Right lobe of liver (tissue), 6 donors: Measurements from ENCODE around the gene CCL28. TPM values are rescaled to one million over a fixed set of nuclear protein-coding genes. Genes with fewer than 3 reads are reported as not detected.
"Not testable (repeated sequence)": the region's sequence is repeated elsewhere in the genome, so short reads cannot be mapped to it uniquely, and the experiment has no call there.

Experiments
- ATAC-seq, 4 donors: fragments of 200-7000 bp; cut with Tn5 transposase; one replicate each; pipeline ENCODE4 v1.9.1; 2020; ENCODE audit warnings: mild to moderate bottlenecking in 4 of 4, moderate library complexity in 4 of 4
- DNase-seq, 3 donors: peaks; one replicate each; pipeline ENCODE4 v3.0.0-alpha.2; 2020
- H3K27ac ChIP-seq, 3 donors: fragments of 200-600 bp; one replicate each; pipeline ENCODE4 v1.8.0; 2022
- H3K27me3 ChIP-seq, 2 donors: fragments of 200-600 bp; one replicate each; pipeline ENCODE4 v1.8.0; 2022
- H3K36me3 ChIP-seq, 4 donors: fragments of 200-600 bp; sonication (generic) in 1 of 4; one replicate each; pipeline versions ENCODE4 v1.5.1 to v1.8.0; 2017 to 2022; ENCODE audit warnings: control low read depth in 1 of 4
- H3K4me1 ChIP-seq, 4 donors: fragments of 200-600 bp; sonication (generic) in 1 of 4; one replicate each; pipeline versions ENCODE4 v1.5.1 to v1.8.0; 2017 to 2022; ENCODE audit warnings: control low read depth in 1 of 4
- H3K4me3 ChIP-seq, 3 donors: fragments of 200-600 bp; one replicate each; pipeline ENCODE4 v1.8.0; 2022
- H3K9me3 ChIP-seq, 4 donors: fragments of 200-600 bp; sonication (generic) in 1 of 4; one replicate each; pipeline versions ENCODE4 v1.5.1 to v1.8.0; 2017 to 2022; ENCODE audit warnings: control low read depth in 1 of 4
- CTCF ChIP-seq, 4 donors: fragments of 200-600 bp in 3 of 4; fragments of 450-650 bp in 1 of 4; IDR thresholded peaks; one replicate each; pipeline versions ENCODE4 v1.5.1 to v1.8.0; 2016 to 2022; ENCODE audit warnings: antibody characterized with exemption in 4 of 4, mild to moderate bottlenecking in 2 of 4
- POLR2A ChIP-seq: fragments of 450-650 bp; IDR thresholded peaks from one replicate; pipeline ENCODE4 v1.6.1; 2017; ENCODE audit warnings: antibody characterized with exemption, mild to moderate bottlenecking
- WGBS: methylation state at CpG from one replicate; pipeline ENCODE4 v1.1.6; 2018; ENCODE audit warnings: low coverage, low lambda C conversion rate; ENCODE audit not compliant: insufficient coverage; ENCODE audit errors: missing lambda C conversion rate; 5-methylcytosine and 5-hydroxymethylcytosine counted together
- intact Hi-C, 2 donors: fragments of 100-400 bp; cut with DNase I; formaldehyde crosslinking; loops; one replicate each; pipeline versions ENCODE4 v1.11.2 to v1.14.1; 2022
- total RNA-seq, 6 experiments: library from RNA; depleted of rRNA in 2 of 6; stranded (reverse); fragments of >200 nt in 2 of 6; fragmentation: NEBNext Ultra II Directional in 3 of 6; extraction: Animal tissue kit (Norgen Biotek cat#: 25700) in 3 of 6; gene quantifications; one replicate each; pipeline versions ENCODE4 v1.1.0 to v1.2.4, GENCODE V29; 2016 to 2023
- donor health status: DM: no; HTN: yes; CAD: no.
- donor health status: DM: no; HTN: no; CAD: no.
- donor health status: DM: no; HTN: no; CAD: no.
- donor health status: DM: no; HTN: yes; CAD: no.
- donor health status: DM: no; HTN: yes; CAD: no.

CCL28 gene
- total RNA-seq, 6 experiments from 2014 or later = 1.00 to 2.3 (median 1.3) TPM

- ATAC-seq = no peak
- DNase-seq = no peak
- TF ChIP-seq CTCF (IDR thresholded peaks at IDR 0.05) = no peak
- TF ChIP-seq POLR2A = no peak
- WGBS = 74% methylated on average over 4 of the region's 4 CpGs
- H3K4me1 ChIP-seq = peaks cover 0 to 24% (median 2%) of the 10 kb centered on the region in 4 donors
- intact Hi-C loops = no loop called here
- H3K4me3 ChIP-seq = no peak overlapping the region
- peak overlapping the region; percentile 56 to 87 (median 76) for H3K27ac ChIP-seq
- H3K27me3 ChIP-seq = no peaks in the 10 kb centered on the region
- H3K9me3 ChIP-seq = no peaks in the 10 kb centered on the region
- H3K36me3 ChIP-seq = no peaks in the 10 kb centered on the region
These were observed 15.1 kb upstream of the CCL28 start for GRCh38 chr5:43427306-43427705.

- TF ChIP-seq CTCF (IDR thresholded peaks at IDR 0.05) (no peak), POLR2A (no peak)
- intact Hi-C loops = no loop called here
- peak in 1 of 4 donors; percentile 71 for ATAC-seq
These were observed 13.8 kb upstream of the CCL28 start for GRCh38 chr5:43425983-43426382.

GRCh38 chr5:43423086-43423485, 10.9 kb upstream of the CCL28 start:
- DNase-seq, H3K36me3 ChIP-seq, ATAC-seq, H3K4me3 ChIP-seq, H3K9me3 ChIP-seq, H3K27ac ChIP-seq, intact Hi-C loops, H3K27me3 ChIP-seq: not testable (repeated sequence)
- H3K4me1 ChIP-seq = peaks cover 0 to 15% (median 0%) of the 10 kb centered on the region in 4 donors
- WGBS = 54% methylated on average over 5 of the region's 6 CpGs

More at GRCh38 chr5:43425983-43426382, 13.8 kb upstream of the CCL28 start:
- Histone ChIP-seq H3K27me3 (no peaks in the 10 kb centered on the region), H3K4me1 (peaks cover 0 to 24% (median 2%) of the 10 kb centered on the region in 4 donors), H3K27ac (no peak overlapping the region), H3K4me3 (no peak overlapping the region), H3K36me3 (no peaks in the 10 kb centered on the region), H3K9me3 (no peaks in the 10 kb centered on the region)
- 45% methylated on average over 2 of the region's 2 CpGs for WGBS
- peak in 1 of 3 donors; percentile 65 for DNase-seq

- H3K36me3 ChIP-seq = no peaks in the 10 kb centered on the region
- H3K9me3 ChIP-seq = no peaks in the 10 kb centered on the region
- 25% methylated on average over 2 of the region's 2 CpGs for WGBS
- TF ChIP-seq POLR2A = peak; percentile 10
- TF ChIP-seq CTCF (IDR thresholded peaks at IDR 0.05) = no peak
- H3K27ac ChIP-seq = peak overlapping the region; percentile 47 to 69 (median 49)
- peak; percentile 91 to 97 (median 94) for ATAC-seq
- peak in 1 of 3 donors; percentile 32 for DNase-seq
- peaks cover 0 to 13% (median 0%) of the 10 kb centered on the region in 4 donors for H3K4me1 ChIP-seq
- no peak overlapping the region for H3K4me3 ChIP-seq
- H3K27me3 ChIP-seq = no peaks in the 10 kb centered on the region
- intact Hi-C loops = no loop called here
These were observed 10.0 kb upstream of the CCL28 start for GRCh38 chr5:43422143-43422542.

- H3K9me3 ChIP-seq = no peaks in the 10 kb centered on the region
- H3K27ac ChIP-seq = peak overlapping the region; percentile 47 to 69 (median 49)
- no peaks in the 10 kb centered on the region for H3K27me3 ChIP-seq
- peaks cover 0 to 13% (median 0%) of the 10 kb centered on the region in 4 donors for H3K4me1 ChIP-seq
- TF ChIP-seq POLR2A (no peak), CTCF (IDR thresholded peaks at IDR 0.05) (no peak)
- DNase-seq (no peak), ATAC-seq (peak in 1 of 4 donors; percentile 22)
- WGBS = 94% methylated on average over 7 of the region's 7 CpGs
- no peak overlapping the region for H3K4me3 ChIP-seq
- no peaks in the 10 kb centered on the region for H3K36me3 ChIP-seq
- intact Hi-C loops = no loop called here
These were observed 9.4 kb upstream of the CCL28 start for GRCh38 chr5:43421450-43422133.
